Measurements from ENCODE around the gene NT5E.

- TF ChIP-seq CTCF (conservative IDR thresholded peaks at IDR 0.05; ENCODE audit: low read length) (no peak), EZH2phosphoT487 (IDR thresholded peaks at IDR 0.05; ENCODE audit: borderline replicate concordance) (no peak)
These were observed 56.7 kb downstream of the NT5E start for GRCh38 chr6:85506441-85507093.

All from Loucy (cell line).